ENCODE results near the gene CCDC9.

- TF ChIP-seq CTCF (conservative IDR thresholded peaks at IDR 0.05 in 1 of 2, IDR thresholded peaks at IDR 0.05 in 1 of 2; ENCODE audit: low read depth in 1 of 2, low read length in 2 of 2) (no peak), EZH2 (IDR thresholded peaks at IDR 0.05; ENCODE audit: low read length, missing control alignments) (no peak)
Measured at GRCh38 chr19:47274891-47275761, 18.8 kb downstream of the CCDC9 start.

Data from fibroblast of lung (primary cell).